H9 (cell line): ENCODE measurements around the gene TBC1D25. TPM values are rescaled to one million over a fixed set of nuclear protein-coding genes. Genes with fewer than 3 reads are reported as not detected.

Source experiments
- DNase-seq: peaks from one replicate; pipeline ENCODE4 v3.0.0-alpha.2; 2017
- H2AFZ ChIP-seq: one replicate; pipeline ENCODE4 v1.6.1; 2013; ENCODE audit warnings: mild to moderate bottlenecking, low read length, control low read depth, moderate library complexity
- H2AK5ac ChIP-seq: 2 replicates; pipeline ENCODE4 v1.6.1; 2013; ENCODE audit warnings: low read length, control low read depth, mixed read lengths; ENCODE audit not compliant: insufficient read length
- H2BK120ac ChIP-seq: one replicate; pipeline ENCODE4 v1.6.1; 2013; ENCODE audit warnings: low read depth, mild to moderate bottlenecking, low read length, control low read depth, inconsistent platforms; ENCODE audit not compliant: poor library complexity, severe bottlenecking
- H2BK12ac ChIP-seq: 2 replicates; pipeline ENCODE4 v1.6.1; 2013; ENCODE audit warnings: low read length, control low read depth, mixed read lengths, low read depth; ENCODE audit not compliant: insufficient read length
- H2BK15ac ChIP-seq: 2 replicates; pipeline ENCODE4 v1.6.1; 2013; ENCODE audit warnings: low read depth, low read length, control low read depth
- H2BK20ac ChIP-seq: one replicate; pipeline ENCODE4 v1.6.1; 2013; ENCODE audit warnings: low read depth, mild to moderate bottlenecking, low read length, control low read depth, inconsistent platforms; ENCODE audit not compliant: poor library complexity, severe bottlenecking
- H2BK5ac ChIP-seq: 2 replicates; pipeline ENCODE4 v1.6.1; 2013; ENCODE audit warnings: low read length, control low read depth, mixed read lengths; ENCODE audit not compliant: insufficient read length
- H3K14ac ChIP-seq: 2 replicates; pipeline ENCODE4 v1.6.1; 2013; ENCODE audit warnings: low read length, control low read depth; ENCODE audit not compliant: insufficient read depth
- H3K18ac ChIP-seq: 2 replicates; pipeline ENCODE4 v1.6.1; 2013; ENCODE audit warnings: low read depth, mild to moderate bottlenecking, mixed read lengths, low read length, control low read depth; ENCODE audit not compliant: insufficient read length
- H3K23ac ChIP-seq: 2 replicates; pipeline ENCODE4 v1.6.1; 2013; ENCODE audit warnings: low read length, control low read depth, mixed read lengths, low read depth; ENCODE audit not compliant: insufficient read length
- H3K23me2 ChIP-seq: 2 replicates; pipeline ENCODE4 v1.6.1; 2013; ENCODE audit warnings: low read depth, mild to moderate bottlenecking, mixed read lengths, low read length, control low read depth; ENCODE audit not compliant: insufficient read length, poor library complexity, severe bottlenecking
- H3K27ac ChIP-seq: 2 replicates; pipeline ENCODE4 v1.5.1; 2013; ENCODE audit warnings: low read length, control low read depth, mixed read lengths, low read depth; ENCODE audit not compliant: insufficient read length
- H3K27me3 ChIP-seq: 2 replicates; pipeline ENCODE4 v1.6.1; 2013; ENCODE audit warnings: low read length, control low read depth, inconsistent platforms; ENCODE audit not compliant: insufficient read depth
- H3K4ac ChIP-seq: 2 replicates; pipeline ENCODE4 v1.6.1; 2013; ENCODE audit warnings: low read depth, mild to moderate bottlenecking, control low read depth, inconsistent platforms, low read length, moderate library complexity
- H3K4me1 ChIP-seq: 2 replicates; pipeline ENCODE4 v1.6.1; 2013; ENCODE audit warnings: low read length, control low read depth, inconsistent platforms; ENCODE audit not compliant: insufficient read depth
- H3K4me2 ChIP-seq: 2 replicates; pipeline ENCODE4 v1.6.1; 2013; ENCODE audit warnings: low read length, control low read depth, mixed read lengths; ENCODE audit not compliant: insufficient read length, insufficient read depth
- H3K56ac ChIP-seq: 2 replicates; pipeline ENCODE4 v1.6.1; 2013; ENCODE audit warnings: low read depth, mild to moderate bottlenecking, mixed read lengths, low read length, control low read depth; ENCODE audit not compliant: insufficient read length
- H3K79me1 ChIP-seq: 2 replicates; pipeline ENCODE4 v1.6.1; 2013; ENCODE audit warnings: low read depth, mild to moderate bottlenecking, moderate library complexity, low read length, control low read depth, inconsistent platforms; ENCODE audit not compliant: insufficient read depth, poor library complexity, severe bottlenecking
- H3K79me2 ChIP-seq: 2 replicates; pipeline ENCODE4 v1.6.1; 2013; ENCODE audit warnings: low read length, control low read depth, inconsistent platforms; ENCODE audit not compliant: insufficient read depth
- H3K9ac ChIP-seq: 2 replicates; pipeline ENCODE4 v1.6.1; 2013; ENCODE audit warnings: low read length, control low read depth, mixed read lengths; ENCODE audit not compliant: insufficient read length; ENCODE audit errors: extremely low read depth
- H3K9me3 ChIP-seq: one replicate; pipeline ENCODE4 v1.6.1; 2013; ENCODE audit warnings: low read depth, low read length, inconsistent platforms; ENCODE audit not compliant: control insufficient read depth
- H3T11ph ChIP-seq: one replicate; pipeline ENCODE4 v1.6.1; 2013; ENCODE audit warnings: mild to moderate bottlenecking, low read length, control low read depth, inconsistent platforms
- H4K20me1 ChIP-seq: one replicate; pipeline ENCODE4 v1.6.1; 2013; ENCODE audit not compliant: control insufficient read depth, insufficient read length, insufficient read depth
- H4K5ac ChIP-seq: 2 replicates; pipeline ENCODE4 v1.6.1; 2013; ENCODE audit warnings: low read depth, mild to moderate bottlenecking, mixed read lengths, low read length, control low read depth; ENCODE audit not compliant: insufficient read length
- H4K8ac ChIP-seq: replicated peaks from 2 replicates; pipeline ENCODE4 v1.6.1; 2013; ENCODE audit warnings: low read length, control low read depth, mixed read lengths, low read depth; ENCODE audit not compliant: insufficient read length
- H4K91ac ChIP-seq: 2 replicates; pipeline ENCODE4 v1.6.1; 2013; ENCODE audit warnings: low read depth, mild to moderate bottlenecking, moderate library complexity, mixed read lengths, low read length, control low read depth; ENCODE audit not compliant: insufficient read length
- H3K27ac Mint-ChIP-seq, 3 experiments: 2 replicates in 2 of 3; 3 replicates in 1 of 3; pipeline ENCODE4 v1.8.0; 2020 to 2021; ENCODE audit warnings: mixed read lengths in 3 of 3, mild to moderate bottlenecking in 1 of 3, moderate library complexity in 1 of 3
- H3K27me3 Mint-ChIP-seq: 2 replicates; pipeline ENCODE4 v1.8.0; 2021; ENCODE audit warnings: low read depth, mild to moderate bottlenecking, moderate library complexity, mixed read lengths
- H3K36me3 Mint-ChIP-seq, 3 experiments: 2 replicates in 2 of 3; 3 replicates in 1 of 3; pipeline ENCODE4 v1.8.0; 2020 to 2021; ENCODE audit warnings: low read depth in 3 of 3, mixed read lengths in 3 of 3; ENCODE audit not compliant: insufficient read depth in 1 of 3
- H3K4me1 Mint-ChIP-seq, 2 experiments: 2 replicates each; pipeline ENCODE4 v1.8.0; 2020; ENCODE audit warnings: mixed read lengths in 2 of 2
- H3K4me3 Mint-ChIP-seq, 2 experiments: 2 replicates in 1 of 2; 3 replicates in 1 of 2; pipeline ENCODE4 v1.8.0; 2020 to 2021; ENCODE audit warnings: mild to moderate bottlenecking in 2 of 2, mixed read lengths in 2 of 2, moderate library complexity in 1 of 2
- H3K9me3 Mint-ChIP-seq, 2 experiments: 2 replicates in 1 of 2; 3 replicates in 1 of 2; pipeline ENCODE4 v1.8.0; 2020; ENCODE audit warnings: mild to moderate bottlenecking in 2 of 2, mixed read lengths in 2 of 2, moderate library complexity in 1 of 2
- CTCF ChIP-seq: fragments of 200-600 bp; sonication (generic); conservative IDR thresholded peaks from 3 replicates; pipeline ENCODE4 v1.8.0; 2021; ENCODE audit warnings: antibody characterized with exemption, mild to moderate bottlenecking
- WGBS: extraction: QIAGEN DNeasy Blood & Tissue Kit; methylation state at CpG from one replicate; pipeline ENCODE4 v1.1.7; 2013; ENCODE audit warnings: missing lambda C conversion rate, low lambda C conversion rate, mixed read lengths; ENCODE audit not compliant: insufficient read length; ENCODE audit errors: extremely low coverage; 5-methylcytosine and 5-hydroxymethylcytosine counted together
- total RNA-seq: library from RNA; stranded (reverse); gene quantifications from 2 replicates; pipeline ENCODE4 v1.2.1, GENCODE V29; 2021

Gene TBC1D25
- total RNA-seq, 1 experiment from 2014 or later = 10.2 TPM

GRCh38 chrX:48560056-48560455 is 20.5 kb downstream of the TBC1D25 start:
- Mint-ChIP-seq H3K27me3 (no peaks in the 10 kb centered on the region), H3K27ac (no peak overlapping the region), H3K4me3 (no peak overlapping the region), H3K4me1 (no peaks in the 10 kb centered on the region), H3K9me3 (peaks cover 69 to 77% of the 10 kb centered on the region in 2 experiments), H3K36me3 (peaks cover 6 to 54% (median 36%) of the 10 kb centered on the region in 3 experiments; a peak in 6 of 7 replicates)
- no peak overlapping the region for H3K9ac ChIP-seq
- no peak overlapping the region for H2BK20ac ChIP-seq
- H3K4ac ChIP-seq = no peak overlapping the region
- no peak for DNase-seq
- no peak for TF ChIP-seq CTCF
- H2BK5ac ChIP-seq = no peak overlapping the region
- no peaks in the 10 kb centered on the region for H3K79me1 ChIP-seq
- H3K9me3 ChIP-seq = peaks cover 33% of the 10 kb centered on the region
- no peaks in the 10 kb centered on the region for H3K23me2 ChIP-seq
- no peak overlapping the region for H3K23ac ChIP-seq
- H2BK12ac ChIP-seq = no peak overlapping the region
- H3K56ac ChIP-seq = no peak overlapping the region
- no peak overlapping the region for H4K5ac ChIP-seq
- no peak overlapping the region for H3K18ac ChIP-seq
- no peak overlapping the region for H4K91ac ChIP-seq
- H3K4me1 ChIP-seq = no peaks in the 10 kb centered on the region
- no peak overlapping the region for H4K8ac ChIP-seq
- no peak overlapping the region for H3K27ac ChIP-seq
- H2AFZ ChIP-seq = no peak overlapping the region
- H3K79me2 ChIP-seq = no peaks in the 10 kb centered on the region
- no peak overlapping the region for H3K14ac ChIP-seq
- no peaks in the 10 kb centered on the region for H4K20me1 ChIP-seq
- H2BK120ac ChIP-seq = no peak overlapping the region
- WGBS = no CpG with 5 or more reads among the region's 14 CpGs
- H3T11ph ChIP-seq = no peak overlapping the region
- no peaks in the 10 kb centered on the region for H3K27me3 ChIP-seq
- no peak overlapping the region for H2BK15ac ChIP-seq
- H3K4me2 ChIP-seq = no peak overlapping the region
- no peak overlapping the region for H2AK5ac ChIP-seq
